Urothelium cell line (cell line): ENCODE data around the gene EFCAB10.
A peak's percentile ranks its signal among the peaks of the same experiment; 100 is the strongest.
"Not testable (repeated sequence)": the region's sequence is repeated elsewhere in the genome, so short reads cannot be mapped to it uniquely, and the experiment has no call there.

Source experiments
- DNase-seq: peaks from one replicate; pipeline ENCODE4 v3.0.0; 2011; ENCODE audit warnings: low spot score, mixed read lengths
- FAIRE-seq: peaks from 2 replicates; lab custom pipeline; 2011; peaks lifted over from hg19 to GRCh38; lab: Jason Lieb, UNC

EFCAB10 gene

DNA sequence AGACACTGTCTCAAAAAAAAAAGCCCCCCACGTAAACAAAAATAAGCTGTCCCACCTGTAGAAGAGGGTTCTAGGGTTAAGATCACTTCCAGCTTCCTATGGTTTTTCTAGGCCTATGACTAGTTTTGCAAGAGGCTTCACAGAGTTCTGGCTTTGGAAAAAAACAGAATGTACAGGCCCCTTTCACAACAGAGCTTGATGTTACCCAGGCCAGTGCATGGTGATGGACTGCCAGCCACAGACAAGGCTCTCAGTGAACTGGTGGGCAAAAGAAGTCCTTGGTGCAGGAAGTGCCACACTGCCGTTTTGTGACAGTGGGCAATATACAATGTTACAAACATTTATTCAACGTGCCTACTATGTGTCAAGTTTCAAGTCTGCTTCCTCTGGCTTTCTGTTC lies 18.3 kb upstream of the EFCAB10 start:
- no peak for FAIRE-seq
- DNase-seq, result no peak

DNA sequence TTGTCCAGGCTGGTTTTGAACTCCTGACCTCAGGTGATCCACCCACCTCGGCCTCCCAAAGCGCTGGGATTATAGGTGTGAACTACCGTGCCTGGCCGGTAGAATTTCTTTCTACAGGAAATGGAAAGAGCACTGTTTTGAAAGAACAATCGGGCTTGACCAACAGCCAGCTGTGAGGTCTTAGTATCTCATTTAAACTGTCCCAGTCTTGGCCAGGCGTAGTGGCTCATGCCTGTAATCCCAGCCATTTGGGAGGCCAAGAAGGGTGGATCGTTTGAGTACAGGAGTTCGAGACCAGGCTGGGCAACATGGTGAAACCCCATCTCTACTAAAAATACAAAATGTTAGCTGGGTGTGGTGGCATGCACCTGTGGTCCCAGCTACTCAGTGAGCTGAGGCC lies 17.8 kb upstream of the EFCAB10 start:
- not testable (repeated sequence) for FAIRE-seq, DNase-seq

DNA sequence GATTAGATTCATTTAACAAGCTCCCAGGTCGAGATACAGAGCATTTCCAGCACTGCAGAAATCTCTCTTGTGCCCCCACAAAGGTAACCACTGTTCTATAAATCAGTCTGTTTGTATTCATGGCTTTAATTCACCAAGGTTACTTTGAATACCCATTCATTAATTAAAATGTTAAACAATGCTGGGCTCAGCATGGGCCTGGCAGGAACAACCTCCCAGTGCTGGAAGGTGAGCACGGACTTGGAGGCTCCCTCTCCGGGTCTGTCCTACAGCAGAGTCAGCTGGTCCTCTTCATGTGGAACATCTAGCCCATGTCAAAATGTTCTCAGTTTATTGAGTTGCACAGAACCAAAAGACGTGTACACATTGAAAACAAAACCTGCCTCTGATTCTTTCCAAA lies 15.6 kb upstream of the EFCAB10 start:
- DNase-seq (no peak), FAIRE-seq (no peak)

DNA sequence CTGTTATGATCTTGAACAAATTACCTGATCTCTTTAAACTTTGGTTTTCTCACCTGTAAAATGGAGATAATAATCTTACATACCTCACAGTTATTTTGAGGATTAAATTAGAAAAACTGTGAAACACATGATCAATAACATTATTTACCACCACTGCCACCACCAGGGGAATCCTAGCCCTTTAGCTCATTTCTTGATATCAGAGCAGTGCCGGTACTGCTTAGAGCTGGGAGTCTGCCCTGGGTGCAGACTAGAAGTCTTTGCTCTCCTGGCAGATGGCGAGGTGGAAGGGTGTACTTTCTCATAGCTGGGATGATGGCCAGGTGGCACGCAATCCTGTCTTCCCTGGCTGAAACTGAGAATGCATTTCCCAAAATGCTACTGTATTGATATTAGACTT lies 12.7 kb upstream of the EFCAB10 start:
- no peak for DNase-seq
- FAIRE-seq, result no peak

DNA sequence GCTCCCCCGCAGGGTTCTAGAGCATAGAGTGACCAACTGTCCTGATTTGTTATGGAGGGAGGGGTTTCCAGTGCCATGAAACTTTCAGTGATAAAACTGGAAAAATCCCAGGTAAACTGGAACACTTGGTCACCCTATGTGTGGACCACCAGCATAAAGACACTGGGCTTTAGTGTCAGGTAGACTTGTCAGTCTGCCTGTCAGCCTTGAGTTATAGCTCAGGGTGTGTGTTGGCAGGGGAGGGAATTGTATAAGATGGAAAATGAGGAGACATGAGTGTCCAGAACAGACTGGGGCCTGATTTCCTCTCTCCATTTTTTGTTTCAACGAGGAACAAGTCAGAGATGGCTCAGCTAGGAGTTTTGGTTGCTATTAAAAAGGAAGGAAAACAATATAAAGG lies 10.2 kb upstream of the EFCAB10 start:
- no peak for FAIRE-seq

DNA sequence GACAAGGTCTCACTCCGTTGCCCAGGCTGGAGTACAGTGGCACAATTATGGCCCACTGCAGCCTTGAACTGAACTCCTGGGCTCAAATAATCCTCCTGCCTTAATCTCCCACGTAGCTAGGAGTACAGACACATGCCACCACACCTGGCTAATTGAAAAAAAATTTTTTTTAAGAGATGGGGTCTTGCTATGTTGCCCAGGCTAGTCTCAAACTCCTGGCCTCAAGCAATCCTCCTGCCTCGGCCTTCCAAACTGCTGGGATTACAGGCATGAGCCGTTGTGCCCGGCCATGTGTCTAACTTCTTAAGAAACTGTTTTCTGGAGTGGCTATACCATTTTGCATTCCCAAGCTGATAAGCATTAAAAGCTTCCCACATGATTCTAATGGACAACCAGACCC lies 9.5 kb upstream of the EFCAB10 start:
- DNase-seq, result no peak
- FAIRE-seq, result no peak

More for the DNA sequence above, 10.2 kb upstream of the EFCAB10 start:
- DNase-seq, result no peak

DNA sequence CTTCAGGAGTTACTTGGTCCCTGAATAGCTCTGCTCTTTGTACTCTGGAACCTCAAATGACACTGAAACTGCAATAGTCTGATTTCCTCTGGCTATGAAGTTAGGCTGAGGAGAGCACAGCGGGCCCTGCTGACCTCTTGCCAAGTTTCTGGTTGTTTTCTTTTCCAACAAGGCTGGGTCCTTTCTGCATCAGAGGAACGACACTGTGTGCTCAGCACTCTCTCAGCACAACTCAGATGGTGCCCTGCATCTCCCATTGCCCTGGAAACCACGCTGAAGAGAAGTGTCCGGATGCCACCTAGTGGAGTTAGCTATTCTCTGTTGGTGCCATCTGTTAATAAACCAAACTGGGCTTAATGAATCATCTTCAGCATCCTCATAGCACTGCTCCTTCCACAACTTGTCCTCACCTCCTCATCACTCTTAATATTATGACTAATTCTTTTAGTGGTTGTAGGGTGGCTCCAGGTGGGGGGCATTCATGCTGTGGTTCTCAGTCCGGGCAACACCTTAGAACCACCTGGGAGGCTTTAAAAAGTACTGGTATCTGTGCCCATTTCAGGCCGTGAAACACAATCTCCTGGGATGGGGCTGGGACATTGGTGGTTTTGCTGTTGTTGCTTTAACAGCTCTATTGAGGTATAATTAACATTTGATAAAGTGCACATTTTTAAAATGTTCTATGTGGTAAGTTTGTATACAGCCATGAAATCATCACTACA lies 8.2 kb upstream of the EFCAB10 start:
- FAIRE-seq (peak; percentile 93), DNase-seq (peak; percentile 89)

DNA sequence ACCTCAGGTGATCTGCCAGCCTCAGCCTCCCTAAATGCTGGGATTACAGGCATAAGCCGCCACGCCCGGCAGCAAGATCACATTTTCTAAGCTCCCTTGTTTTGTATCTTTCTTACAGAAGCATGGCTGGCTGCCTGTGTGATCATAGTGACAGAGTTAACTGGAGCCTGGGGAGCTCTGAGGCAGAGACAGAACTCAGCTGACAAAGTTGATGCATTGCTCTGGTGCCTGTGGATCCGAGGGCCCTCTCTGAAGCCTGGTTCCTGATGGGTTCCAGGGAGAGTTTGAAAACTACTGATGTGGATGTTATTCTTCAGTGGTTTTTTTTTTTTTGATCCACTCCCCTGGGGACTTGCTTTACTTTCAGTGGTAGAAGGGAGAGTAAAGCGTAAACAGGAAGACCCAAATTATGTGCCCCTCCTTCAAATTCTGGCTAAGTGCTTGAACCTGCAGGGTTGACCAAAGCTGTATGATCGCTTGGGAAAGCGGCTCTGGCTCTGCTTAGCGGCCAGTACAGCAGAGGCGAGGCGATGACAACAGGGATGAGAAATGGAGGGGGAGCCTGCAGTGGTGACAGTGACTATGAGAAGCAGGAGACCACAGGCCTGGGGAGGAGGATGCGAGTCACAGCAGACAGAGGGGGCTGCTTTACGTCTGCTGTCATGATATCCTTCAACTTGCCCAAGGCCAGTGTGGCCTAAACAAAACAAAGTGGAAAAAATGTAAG lies 6.8 kb upstream of the EFCAB10 start:
- DNase-seq (no peak), FAIRE-seq (no peak)

DNA sequence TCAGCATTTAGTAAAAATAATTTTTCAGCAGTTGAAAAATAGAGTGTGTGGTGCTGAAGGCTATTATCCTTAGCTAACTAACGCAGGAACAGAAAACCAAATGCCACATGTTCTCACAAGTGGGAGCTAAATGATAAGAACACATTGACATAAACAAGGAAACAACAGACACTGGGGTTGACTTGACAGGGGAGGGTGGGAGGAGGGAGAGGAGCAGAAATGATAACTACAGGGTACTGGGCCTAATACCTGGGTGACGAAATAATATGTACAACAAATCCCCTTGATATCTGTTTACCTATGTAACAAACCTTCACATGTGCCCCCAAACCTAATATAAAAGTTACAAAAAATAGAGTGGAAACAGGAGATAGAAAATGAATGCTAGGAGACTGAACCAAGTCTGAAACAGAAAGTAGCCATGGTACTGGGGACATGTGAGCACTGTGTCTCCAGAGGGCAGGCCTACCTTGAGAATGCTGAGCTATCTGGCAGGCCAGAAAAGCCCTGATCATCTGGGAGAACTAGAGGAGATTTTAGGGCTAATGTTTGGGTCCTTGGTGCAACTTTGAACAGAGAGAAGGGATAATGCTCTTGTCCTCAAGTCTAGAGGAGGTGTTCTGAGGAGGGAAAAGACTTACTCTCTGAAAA lies 4.7 kb upstream of the EFCAB10 start:
- DNase-seq, result no peak
- no peak for FAIRE-seq

DNA sequence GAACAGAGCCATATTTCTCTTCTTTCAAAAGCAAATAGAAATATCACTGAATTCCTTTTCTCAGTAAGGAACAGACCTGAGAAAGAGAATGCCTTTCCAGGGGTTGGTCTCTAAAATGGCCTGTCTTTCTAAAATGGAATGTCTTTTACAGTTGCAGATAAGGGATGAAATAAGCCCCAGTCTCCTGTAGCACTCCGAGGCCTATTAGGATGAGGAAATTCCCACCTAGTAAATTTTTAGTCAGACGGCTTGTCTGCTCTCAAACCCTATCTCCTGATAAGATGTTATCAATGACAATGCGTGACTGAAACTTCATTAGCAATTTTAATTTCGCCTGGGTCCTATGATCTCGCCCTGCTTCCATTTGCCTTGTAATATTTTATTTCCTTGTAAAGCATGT lies 2.9 kb upstream of the EFCAB10 start:
- no peak for FAIRE-seq

DNA sequence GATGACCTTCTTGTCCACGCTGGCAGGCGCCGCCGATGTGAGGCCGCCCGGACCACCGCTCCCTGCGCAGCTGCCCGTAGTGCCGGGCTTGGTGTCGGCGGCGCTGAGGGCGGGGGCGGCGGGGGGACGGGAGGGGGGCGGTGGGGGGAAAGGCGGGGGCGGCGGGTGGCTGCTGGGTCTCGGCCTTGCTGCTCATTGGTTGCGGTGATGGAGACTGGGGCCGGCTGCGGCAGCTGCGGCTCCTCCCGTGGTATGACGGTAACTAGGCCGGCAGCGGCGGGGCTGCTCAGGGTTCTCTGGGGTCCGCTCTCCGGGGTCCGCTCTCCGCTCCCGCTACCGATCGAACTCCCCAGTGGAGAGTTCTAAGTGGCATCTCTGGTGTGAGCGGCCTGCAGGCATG lies 1.8 kb upstream of the EFCAB10 start:
- DNase-seq, result no peak
- FAIRE-seq, result no peak

More for the DNA sequence above, 2.9 kb upstream of the EFCAB10 start:
- DNase-seq, result no peak

DNA sequence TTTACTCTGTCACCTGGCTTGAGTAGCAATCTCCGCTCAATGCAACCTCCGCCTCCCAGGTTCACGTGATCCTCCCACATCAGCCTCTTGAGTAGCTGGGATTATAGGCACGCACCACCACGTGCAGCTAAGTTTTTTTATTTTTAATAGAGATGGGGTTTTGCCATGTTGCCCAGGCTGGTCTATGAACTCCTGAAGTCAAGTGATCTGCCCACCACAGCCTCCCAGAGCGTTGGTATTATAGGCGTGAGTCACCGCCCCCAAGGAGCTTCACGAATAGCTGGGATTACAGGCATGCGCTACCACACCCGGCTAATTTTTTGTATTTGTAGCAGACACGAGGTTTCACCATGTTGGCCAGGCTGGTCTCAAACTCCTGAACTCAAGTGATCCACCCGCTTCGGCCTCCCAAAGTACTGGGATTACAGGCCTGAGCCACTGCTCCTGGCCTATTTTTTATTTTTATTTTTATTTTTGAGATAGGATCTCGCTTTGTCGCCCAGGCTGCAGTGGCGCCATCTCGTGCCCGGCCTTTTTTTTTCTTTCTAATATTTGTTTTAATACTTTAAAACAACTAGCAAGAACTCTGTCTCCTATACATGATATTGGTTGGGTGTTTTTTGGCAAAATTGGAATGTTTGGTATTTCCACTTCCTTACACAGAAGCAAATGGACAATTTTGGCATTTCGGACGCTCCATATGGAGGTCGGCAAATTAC lies 1.1 kb downstream of the EFCAB10 start:
- FAIRE-seq (no peak), DNase-seq (peak; percentile 41)

DNA sequence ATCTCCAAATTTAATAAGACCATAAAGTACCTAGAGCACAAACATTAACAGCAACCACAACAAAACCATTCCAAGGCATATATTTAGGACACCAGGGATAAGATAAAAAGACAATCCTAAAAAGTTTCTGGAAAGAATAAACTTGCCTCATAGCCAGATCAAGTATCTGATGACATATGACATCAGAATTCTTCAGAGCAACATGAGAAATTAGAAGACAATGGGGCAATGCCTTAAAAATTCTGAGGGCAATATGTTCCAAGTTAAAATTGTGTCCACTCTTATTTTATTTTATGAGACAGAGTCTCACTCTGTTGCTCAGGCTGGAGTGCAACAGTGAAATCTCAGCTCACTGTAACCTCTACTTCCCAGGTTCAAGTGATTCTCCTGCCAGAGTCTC lies 2.8 kb downstream of the EFCAB10 start:
- FAIRE-seq (no peak), DNase-seq (no peak)

DNA sequence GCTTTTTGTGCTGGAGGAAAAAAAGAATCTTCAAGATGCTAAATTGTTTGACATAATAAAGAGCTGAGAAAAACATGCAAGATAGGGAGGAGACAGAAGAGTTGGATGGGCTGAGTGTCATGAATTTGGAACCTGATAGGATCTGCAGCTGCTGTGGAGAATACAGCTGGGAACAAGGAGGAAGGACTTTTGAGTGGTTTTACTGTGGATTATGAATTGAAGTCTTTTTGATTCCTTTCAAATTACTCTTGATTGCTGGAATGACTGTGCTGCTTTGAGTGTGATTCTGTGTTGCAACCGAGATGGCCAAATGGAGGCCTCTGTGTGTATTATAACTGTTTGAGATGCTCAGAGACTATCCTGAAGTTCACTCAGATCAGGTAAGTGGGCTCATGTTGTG lies 4.0 kb downstream of the EFCAB10 start:
- DNase-seq (no peak), FAIRE-seq (no peak)

DNA sequence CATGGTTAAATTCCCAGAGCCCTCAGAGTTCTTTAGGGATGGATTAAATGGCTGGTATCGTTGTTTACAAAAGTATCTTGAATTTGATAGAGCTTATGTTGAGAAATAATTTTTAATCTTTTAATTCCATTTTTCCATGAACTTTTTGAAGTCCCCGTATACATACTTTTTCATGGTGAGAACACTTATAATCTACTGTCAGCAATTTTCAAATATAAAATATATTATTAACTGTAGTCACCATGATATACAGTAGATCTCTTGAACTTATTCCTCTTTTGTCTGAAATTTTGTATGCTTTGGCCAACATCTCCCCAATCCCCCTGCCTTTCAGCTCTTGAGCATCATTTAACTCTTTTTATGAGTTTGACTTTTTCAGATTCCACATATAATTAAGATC lies 9.4 kb downstream of the EFCAB10 start:
- DNase-seq (no peak), FAIRE-seq (no peak)

DNA sequence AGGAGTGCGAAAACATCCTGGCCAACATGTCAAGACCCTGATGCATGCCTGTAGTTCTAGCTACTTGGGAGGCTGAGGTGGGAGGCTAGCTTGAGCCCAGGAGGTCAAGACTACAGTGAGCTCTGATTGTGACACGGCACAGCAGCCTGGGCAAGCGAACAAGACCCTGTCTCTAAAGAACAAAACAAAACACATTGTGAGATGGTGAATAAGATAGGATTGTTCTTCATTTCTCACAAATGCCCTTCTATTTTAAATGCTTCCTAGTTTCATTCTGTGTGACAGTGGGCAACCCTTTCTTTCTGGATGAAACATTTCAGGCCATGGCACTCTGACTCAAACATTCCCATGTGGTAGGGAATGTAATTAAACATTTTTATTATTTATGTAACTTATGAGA lies 13.5 kb downstream of the EFCAB10 start:
- FAIRE-seq, result no peak
- DNase-seq, result no peak

DNA sequence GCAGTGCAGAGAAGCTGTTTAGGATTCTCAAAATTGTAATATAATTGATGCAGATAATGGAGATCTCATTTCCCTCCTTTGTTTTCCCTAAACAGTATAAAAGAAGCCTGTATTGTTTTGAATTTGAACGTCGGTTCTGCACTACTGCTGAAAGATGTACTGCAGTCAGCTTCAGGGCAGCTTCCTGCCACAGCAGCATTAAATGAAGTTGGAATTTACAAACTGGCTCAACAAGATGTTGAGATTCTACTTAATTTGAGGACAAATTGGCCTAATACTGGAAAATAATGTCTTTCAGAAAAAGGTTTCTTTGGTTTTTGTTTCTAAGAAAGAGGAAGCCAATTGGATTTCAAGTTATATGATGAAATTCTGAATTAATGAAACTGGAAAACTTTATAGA lies 14.3 kb downstream of the EFCAB10 start:
- no peak for FAIRE-seq
- no peak for DNase-seq

DNA sequence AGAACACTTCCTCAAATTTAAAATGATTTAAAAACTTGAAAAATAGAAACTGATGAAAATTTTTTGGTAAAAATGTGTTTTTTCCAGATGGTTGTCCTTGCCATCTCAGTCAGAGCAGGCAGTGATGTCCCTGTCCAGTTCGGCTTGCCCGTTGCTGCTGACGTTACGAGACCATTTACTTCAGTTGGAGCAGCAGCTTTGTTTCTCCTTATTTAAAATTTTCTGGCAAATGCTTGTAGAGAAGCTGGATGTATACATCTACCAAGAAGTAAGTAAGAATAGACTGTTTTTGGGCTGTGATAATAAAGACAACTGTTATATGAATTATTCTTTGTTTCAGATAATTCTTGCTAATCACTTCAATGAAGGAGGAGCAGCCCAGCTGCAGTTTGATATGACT lies 16.1 kb downstream of the EFCAB10 start:
- DNase-seq, result no peak
- no peak for FAIRE-seq

DNA sequence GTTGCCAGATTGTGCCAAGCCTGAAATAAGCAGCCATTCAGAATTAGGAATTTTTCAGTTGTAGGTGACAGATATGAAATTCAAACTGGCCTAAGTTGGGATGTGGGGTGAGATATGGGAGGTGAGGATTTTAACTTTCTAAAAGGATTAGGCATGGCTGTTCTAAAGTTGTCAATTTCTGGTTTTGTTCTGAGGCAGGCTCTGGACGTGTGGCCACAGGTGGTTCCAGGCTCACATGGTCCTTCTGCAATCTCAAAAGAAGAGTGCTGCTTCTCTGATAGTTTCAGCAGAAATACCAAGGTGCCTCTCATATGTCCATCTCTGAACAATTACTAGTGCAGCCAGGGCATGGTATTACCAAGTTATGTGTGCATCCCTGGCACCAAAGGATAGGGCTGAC lies 21.4 kb downstream of the EFCAB10 start:
- FAIRE-seq (no peak), DNase-seq (no peak)

DNA sequence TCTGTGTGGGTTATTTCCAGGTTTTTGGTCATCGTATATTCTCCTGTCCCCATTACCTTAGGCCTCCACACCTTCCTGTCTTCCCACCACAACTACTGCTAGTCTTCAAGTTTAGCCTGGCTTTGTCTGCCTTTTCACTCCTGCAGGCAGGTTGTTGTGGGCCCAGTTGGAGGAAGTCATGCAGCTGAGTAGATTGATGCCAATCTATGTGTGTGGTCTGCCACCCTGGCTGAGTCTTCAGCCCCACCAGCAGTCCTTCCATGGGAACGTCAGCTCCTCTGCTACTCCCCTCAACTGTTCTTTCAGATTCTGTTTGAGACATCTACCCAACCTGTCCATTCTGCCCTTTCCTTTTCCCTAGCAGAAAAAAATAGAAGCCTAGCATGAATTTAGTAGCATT lies 43.0 kb downstream of the EFCAB10 start:
- DNase-seq, result no peak
- FAIRE-seq, result no peak

DNA sequence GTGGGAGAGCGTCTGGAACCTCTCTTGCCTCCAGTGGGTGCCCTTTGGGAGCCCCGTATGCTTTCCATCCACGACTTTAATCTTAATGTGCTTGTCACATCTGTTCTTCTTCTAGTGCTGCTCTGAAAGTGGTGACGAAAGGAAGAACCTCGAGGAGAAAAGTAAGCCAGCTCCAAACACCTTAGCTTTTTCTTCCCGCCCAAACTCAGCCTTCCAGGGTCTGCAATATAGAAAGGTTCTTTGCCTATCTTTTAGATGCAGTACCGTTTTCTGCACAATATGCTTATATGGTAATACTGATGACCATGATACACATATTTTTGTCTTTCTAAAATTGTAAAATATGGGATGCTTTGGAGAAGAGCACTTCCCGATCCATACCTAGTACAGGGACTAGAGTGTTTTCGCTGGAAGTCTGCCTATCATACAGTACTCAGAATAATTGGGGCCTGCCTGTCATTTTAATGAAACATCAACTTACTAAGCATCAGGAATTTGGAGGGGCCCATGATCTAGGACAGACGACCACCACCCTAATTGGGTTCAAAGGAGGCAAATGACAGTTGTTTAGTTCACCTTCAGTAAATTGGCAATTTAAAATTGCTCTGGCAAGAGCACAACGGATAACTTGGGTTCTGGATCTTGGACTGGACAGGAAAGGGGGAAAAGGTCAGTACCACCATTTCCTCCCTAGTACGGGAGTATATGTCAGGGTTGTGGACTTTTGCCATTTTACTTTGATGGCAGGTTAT lies 48.4 kb downstream of the EFCAB10 start:
- DNase-seq (no peak), FAIRE-seq (no peak)
